GM19395 (cell line): ENCODE data around the gene CDK1.

Experiments
- ATAC-seq: cut with Tn5 transposase; IDR thresholded peaks from one replicate; pipeline ENCODE4 v1.9.1; 2021; ENCODE audit warnings: mild to moderate bottlenecking, moderate library complexity; ENCODE audit not compliant: unreplicated experiment

CDK1 gene

DNA sequence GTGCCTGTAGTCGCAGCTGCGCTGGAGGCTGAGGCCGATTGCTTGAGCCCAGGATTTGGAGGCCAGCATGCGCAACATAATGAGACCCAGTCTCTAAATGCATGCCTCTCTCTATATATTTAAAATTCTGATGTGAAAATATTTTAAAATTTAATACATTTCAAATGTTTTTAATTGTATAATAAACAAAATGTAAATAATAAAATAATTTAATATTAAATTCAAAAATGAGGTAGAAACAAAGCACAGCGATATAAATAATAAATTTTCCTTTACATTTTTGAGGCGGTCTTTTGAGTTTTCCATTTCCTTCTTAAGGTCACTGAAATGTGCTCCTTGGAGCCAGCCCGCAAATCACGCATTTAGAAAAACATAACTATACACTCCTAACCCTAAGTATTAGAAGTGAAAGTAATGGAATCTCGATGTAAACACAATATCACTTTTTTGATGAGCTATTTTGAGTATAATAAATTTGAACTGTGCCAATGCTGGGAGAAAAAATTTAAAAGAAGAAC, 523 bp upstream of the CDK1 start:
- ATAC-seq, result peak; percentile 19

DNA sequence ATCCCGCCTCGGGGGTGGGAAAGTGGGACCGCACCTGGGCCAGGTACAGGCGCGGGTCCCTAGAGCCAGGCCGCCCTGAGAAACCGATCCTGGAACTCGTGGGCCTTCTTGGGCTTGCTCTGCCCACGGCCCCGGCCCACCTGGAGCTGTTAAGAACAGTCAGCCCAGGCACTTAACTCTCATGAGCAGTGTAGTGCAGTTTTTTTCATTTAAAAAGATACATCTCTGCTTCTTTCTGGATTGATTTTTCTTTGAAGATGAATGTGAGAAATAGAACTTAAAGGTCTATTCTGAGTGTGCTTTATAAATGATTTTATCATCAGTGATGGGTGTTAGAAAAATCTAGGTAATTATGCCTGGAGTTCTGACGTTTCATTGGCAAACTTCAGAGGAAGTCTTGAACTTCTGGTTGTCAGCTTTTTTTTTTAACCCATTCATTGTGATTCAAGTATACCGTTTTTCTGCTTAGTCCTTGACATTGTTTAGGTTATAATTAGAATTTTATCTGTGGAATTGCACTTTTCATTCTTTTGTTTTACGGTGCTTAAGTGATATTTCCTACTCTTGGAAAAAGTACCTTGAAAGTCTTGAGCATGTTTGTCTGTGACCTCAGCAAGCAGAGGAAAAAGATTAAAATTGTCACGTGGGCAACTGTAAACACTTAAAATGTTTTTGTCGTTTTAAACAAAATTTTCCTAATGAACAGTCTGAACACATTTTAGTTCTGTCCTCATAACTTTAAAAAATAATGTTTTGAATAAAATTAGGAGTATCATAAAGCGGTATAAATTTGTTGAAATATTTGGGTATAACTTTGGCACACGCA, 906 bp downstream of the CDK1 start:
- ATAC-seq, result peak; percentile 20

DNA sequence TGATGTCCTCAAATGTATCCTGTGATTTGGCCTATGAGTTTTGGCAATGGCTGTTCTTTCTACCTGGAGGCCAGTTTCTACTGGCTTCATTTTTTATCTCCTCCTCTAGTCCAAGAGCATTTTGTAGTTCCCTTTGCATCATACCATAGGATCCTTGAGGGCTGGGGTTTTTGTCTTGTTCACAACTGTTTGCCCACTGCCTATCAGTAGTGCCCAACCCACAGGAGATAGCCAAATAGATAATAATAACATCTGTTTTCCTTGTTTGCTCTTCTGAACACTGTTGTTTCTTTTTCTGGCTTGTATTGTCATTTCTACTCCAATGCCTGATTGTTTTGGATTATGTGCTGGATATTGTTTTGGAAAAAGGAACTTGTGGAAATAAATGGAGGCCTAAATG, 3.4 kb downstream of the CDK1 start:
- no peak for ATAC-seq

DNA sequence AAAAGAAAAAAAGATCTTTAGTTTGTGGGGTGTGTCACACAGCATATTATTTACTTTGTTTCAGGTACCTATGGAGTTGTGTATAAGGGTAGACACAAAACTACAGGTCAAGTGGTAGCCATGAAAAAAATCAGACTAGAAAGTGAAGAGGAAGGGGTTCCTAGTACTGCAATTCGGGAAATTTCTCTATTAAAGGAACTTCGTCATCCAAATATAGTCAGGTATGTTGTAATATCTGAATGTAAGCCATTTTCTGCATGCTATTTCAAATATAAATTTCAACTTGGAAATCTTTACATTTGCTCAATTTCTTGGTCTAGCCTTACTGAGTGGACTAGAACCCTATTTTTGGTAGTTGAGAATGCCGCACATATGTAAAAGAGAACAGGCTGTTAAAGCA, 6.4 kb downstream of the CDK1 start:
- ATAC-seq, result no peak

DNA sequence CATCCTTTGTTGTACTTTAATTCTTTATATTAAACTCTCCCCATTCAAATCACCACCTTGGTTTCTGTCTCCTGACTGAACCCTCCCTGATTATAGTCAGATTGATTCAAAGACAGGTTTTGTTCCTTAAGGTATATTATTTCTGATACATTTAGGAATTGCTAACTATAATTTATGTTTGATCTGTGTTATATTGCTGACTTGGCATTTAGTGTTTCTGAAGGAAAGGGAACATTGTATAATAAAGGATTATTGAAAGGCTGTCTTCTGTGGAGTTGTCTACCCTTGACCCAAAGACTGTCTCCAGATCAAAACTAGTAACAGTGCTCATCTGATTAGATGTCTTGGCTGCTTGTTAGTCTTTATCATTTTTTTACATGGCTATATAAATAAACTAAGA, 10.3 kb downstream of the CDK1 start:
- ATAC-seq, result no peak

DNA sequence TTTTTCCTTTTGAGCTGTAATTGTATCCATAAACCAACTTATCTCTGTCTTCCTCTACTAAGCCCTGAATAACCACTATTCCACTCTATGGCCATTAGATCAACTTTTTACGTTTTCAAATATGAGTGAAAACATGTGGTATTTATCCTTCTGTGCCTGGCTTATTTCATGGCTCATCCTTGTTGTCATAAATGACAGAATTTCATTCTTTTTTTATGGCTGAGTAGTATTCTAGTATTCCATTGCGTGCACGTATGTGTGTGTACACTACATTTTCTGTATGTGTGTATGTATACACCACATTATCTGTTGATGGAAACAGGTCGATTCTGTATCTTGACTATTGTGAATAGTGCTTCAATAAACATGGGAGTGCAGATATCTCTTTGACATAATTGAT, 11.1 kb downstream of the CDK1 start:
- ATAC-seq, result no peak

DNA sequence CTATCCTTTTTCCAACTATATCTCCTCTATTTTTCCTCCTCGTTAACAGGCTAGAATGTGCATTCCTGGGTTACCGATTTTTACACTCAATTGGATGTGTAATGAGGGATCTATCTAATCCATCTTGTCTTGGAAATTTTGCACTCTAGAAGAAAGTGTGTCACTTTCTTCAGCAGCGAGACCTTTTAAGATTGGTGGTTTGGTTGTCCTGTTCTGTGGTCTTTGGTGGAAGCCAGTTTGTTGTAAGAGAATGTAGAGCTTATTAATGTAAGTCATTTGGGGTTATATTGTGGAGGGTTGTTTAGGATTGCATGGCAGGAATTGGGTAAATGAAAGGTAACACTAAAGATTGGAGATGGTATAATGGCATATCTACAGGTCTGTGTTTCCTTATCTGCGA, 16.7 kb downstream of the CDK1 start:
- no peak for ATAC-seq

DNA sequence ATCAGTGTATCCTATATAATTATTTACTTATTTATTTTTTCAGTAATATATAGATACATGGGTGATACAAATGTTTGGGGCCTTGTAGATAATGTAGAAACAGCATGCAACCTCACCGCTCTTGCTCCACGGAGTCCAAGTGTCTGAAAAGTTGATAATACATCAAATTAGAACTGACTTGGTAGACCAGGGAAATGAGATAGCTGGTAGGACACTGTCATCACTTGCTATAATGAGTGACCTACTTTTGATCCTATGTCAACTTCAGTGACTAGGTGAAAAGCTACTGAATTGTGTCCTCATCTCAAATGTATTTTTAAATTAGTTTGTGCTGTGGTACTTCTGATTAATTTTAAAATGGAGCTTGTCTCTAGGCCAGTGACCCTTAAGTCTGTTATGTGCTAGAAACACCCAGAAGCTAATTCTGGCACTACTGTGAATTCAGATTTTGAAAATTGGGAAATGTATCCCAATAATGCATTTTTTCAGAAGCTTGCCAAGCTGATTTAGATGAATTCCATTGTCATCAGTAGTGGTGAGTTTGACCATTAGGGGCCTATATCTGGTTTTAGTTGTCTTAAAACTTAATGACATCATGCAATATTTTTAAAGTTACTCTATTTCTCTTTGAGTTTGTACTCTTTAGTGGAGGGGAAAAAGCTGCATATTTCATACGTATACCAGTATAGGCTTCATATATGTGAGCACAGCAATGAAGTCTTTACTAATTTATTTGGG, 17.4 kb downstream of the CDK1 start:
- ATAC-seq, result no peak

DNA sequence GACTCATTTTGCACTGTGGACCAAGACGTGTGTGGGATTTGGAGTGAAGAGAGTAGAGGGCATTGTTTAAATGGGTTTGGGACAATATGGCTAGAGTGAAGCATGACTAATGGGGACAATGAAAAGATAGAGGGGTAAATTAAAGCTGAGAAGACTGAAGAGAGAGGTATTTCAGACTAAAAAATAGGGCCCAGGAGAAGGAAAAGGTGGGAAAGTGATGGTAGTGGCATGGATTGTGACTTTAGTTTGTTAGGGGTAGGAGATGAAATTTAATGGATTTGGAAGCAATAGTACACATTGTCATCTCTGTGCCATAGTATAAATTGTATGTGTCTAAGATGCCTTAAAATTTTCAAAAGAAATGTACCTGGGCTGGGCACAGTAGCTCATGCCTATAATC, 18.2 kb downstream of the CDK1 start:
- ATAC-seq, result no peak

DNA sequence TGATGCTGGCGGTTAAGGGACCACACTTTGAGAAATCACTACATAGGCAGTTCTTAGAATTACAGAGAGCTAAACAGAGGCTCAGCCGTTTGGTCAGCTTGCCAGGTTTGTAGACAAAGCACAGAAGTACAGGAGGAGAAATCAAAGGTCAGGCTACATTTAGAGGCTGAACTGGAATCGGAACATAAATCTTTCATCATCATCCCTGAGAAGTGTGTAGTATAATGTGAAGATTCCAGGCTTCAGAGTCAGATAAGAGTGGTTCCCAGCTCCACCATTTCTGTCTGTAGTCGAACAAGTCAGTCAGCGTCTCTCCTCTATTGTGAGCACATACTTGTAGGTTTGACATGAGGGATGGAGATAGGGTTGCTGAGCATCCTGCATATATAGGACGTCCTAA, 18.9 kb downstream of the CDK1 start:
- no peak for ATAC-seq

DNA sequence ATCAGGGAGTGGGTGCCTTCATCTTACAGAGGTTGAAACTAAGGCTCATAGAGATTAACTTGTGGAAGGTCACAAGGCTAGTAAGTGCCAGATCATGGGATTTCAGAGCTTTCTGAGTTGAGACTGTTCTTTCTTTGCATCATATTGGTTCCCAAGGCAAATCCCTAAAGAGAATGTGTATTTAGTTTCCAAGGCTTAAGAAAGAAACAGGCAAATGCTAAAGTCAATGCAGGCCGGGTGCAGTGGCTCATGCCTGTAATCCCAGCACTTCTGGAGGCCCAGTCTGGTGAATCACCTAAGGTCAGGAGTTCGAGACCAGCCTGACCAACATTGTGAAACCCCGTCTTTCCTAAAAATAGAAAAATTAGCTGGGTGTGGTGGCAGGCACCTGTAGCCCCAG, 19.8 kb downstream of the CDK1 start:
- no peak for ATAC-seq

DNA sequence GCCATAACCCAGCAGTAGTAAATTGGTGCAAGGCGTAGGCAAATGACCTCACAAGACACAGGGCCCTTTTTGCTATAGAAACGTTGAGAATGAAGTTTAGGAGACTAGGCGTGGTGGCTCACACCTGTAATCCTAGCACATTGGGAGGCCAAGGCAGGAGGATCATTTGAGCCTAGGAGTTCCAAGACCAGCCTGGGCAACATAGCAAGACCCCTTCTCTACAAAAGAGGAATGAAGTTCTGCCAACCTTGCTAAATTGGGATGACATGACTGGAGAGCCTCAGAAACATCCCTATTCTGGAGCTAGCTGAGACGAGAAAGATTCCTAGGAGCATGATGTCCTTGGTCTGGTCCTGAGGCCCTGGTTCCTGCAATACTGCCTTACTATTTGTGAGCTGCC, 20.6 kb downstream of the CDK1 start:
- no peak for ATAC-seq

DNA sequence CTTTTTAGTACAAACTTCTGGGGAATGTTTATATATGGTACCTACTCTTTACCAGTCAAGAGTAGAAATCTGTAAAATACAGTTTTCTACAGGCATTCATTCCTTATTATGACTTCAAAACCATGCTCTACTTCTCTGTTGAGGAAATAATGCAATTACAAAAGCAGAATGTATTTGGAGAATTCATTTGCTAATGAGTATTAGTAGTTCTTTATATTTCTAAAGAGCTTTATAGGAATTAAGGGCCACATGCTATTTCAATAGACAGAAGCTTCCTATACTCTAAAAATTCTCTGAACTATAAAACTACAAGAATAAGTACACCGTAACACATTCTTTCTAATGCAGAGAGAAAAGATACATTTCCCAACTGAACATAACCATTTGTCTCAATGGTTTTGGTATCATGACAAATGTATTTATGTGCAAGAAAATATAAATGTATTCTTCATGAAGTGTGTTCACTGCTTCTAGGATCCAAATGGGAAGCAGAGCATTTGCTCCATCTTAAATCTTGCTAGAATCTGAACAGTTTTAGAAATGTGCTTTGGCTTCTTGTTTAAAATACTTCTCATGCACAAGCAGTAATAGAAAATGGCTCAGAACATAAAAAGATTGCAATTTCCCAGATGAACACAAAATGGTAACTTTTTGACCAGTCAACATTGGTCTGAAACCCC, 21.8 kb downstream of the CDK1 start:
- ATAC-seq, result no peak

DNA sequence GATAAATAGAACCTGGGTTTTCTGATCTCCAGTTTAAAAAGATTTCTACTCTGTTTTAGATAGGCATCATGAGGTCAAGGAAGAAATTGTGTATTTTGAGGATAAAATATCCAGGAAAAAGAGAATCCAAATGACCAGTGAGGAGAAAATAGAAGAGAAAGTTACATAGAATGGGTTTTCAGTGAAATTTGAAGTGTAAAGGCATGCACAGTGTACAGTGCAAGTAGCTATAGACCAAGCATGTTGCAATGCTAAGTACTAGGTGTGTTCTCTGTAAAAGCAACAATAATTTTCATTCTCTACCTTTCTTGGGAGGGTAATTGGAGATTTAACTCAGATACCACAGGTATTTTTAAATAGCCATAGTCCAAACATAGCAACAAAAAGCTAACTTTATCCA, 22.6 kb downstream of the CDK1 start:
- no peak for ATAC-seq

DNA sequence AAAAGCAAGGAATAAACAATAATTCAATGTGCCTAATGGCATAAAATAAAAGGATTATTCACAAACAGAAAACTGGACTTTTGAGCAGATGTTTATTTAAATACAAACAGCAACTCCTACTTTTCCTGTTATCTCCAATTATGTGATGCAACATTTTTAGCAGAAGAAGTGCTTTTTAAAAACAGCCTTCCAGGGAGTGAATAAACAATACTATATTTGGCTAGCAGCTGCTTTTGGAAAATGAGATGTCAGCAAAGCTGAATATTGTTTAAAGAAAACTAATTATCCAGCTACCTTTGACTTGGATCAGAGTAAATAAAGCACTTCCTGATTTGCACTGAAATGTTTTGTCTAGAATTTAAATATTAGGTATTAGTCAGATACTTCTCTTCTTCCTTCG, 23.2 kb downstream of the CDK1 start:
- ATAC-seq, result no peak

DNA sequence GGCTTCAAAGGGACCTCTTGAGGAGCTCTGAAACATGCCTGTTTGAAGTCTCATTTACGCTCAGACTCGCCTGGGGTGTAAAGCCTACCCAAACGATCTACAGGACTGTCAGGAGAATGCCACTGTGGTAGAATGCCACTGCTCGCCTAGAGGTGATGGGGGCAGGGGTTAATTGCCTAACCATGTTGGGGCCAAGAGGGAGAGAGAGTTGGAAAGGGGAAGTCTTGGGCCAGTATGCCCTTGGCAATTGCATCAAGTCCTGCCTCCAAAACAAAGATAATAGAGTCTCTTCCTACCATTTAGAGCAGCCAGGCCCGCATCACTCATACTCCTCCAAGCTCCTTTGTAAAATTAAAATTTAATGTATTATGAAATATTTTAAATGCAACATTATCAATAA, 25.2 kb downstream of the CDK1 start:
- no peak for ATAC-seq

DNA sequence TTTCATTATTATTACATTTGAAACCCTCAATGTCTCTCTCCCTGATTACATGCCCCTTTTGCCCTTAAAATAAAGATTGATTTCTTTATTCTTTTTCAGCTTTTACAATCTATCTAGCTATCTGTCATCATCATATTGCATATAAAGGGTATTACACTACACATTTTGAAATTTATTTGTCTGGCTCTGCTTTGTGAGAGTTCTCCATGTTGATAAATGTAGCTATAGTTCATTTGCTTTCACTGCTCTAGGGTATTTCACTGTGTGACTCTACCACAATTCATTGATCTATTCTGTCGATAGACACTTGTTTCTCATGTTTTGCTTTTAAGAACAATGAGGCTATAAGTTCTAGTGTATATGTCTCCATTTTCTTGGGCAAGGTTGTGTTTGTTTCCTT, 25.6 kb downstream of the CDK1 start:
- no peak for ATAC-seq

DNA sequence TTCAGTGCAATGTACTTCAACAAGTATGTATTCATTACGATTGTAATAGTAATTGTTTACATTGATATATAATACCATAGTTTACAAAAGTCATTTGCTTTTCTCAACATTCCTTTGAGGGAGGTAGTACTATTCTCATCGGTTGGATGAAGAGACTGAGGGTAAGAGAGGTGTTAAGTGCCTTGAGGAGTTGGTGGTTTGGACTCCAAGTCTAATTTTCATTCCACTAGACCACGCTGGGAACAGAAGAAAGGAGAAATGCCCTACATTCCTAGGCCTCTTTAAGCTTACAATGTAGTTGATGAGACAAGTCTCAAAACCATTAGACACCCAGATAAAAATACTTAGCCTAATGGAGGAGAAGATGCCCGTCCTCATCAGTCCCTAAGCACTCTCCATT, 28.6 kb downstream of the CDK1 start:
- no peak for ATAC-seq

DNA sequence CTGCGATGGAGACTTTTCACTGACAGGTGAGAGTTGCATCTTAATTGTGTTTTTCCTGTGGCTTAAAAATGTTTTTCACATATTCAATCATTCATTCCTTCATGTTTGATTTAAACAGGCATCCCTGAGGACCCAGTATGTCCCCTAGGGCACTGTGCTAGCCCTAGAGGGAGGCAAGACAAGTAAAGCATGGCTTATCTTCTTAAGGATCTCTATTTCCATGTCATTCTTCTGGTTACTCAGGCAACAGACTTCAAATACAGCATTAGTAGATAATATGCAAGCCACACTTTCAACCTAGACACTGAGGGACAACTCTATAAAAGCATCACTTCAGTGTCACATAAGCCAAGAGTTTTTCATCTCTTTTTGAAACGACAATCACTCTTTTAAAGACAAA, 29.2 kb downstream of the CDK1 start:
- ATAC-seq, result no peak

DNA sequence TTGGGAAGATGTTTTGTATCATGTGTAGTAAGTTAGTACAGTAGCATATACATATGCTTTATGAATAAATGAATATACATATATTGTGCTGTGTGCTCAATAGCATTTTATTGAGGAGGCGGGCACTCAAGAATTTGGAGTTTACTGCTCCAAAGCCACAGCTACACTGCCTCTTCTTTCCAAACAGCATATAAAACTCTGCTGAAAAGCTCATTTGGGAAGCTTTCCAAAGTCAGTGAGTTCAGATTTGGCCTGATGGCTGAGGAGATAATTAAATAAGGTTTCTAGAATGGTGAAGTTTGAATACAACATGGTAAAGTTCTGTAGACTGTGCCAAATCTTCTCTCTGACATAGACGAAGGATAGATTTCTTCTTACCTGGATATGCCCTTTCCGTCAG, 29.8 kb downstream of the CDK1 start:
- ATAC-seq, result no peak

DNA sequence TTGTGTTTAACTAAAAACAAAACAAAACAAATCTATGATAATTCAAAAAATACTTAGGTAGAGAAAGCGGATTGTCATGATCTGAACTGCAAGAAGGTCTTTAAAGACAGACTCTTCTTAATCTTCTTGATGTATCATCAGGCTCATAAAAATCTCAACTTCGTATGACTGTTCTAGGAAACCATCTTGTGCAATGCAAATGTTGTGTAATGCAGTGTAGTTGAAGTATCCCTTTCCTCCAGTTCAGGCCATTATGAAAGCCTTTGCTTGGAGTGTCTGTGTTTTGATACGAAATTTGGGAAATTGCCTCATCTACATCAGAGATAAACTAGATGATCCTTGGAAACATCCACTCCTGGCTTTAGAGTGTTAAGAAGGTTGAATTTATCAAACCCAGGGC, 30.9 kb downstream of the CDK1 start:
- no peak for ATAC-seq
